GM23248 (cell line): ENCODE data around the gene TAF8. TPM values are rescaled to one million over a fixed set of nuclear protein-coding genes. Genes with fewer than 3 reads are reported as not detected.

Experiments used
- DNase-seq: peaks from one replicate; pipeline ENCODE4 v3.0.0-alpha.2; 2015
- H2AFZ ChIP-seq: fragments of 200-600 bp; sonication (generic); 2 replicates; pipeline ENCODE4 v1.6.1; 2016; ENCODE audit warnings: antibody characterized with exemption
- H3F3A ChIP-seq: fragments of 200-600 bp; sonication (generic); 2 replicates; pipeline ENCODE4 v1.6.1; 2016; ENCODE audit warnings: mild to moderate bottlenecking, antibody characterized with exemption, mixed run types; ENCODE audit not compliant: insufficient read depth
- H3K27ac ChIP-seq: fragments of 200-600 bp; sonication (generic); 2 replicates; pipeline ENCODE4 v1.5.1; 2016; ENCODE audit warnings: mild to moderate bottlenecking
- H3K27me3 ChIP-seq: fragments of 200-600 bp; sonication (generic); replicated peaks from 2 replicates; pipeline ENCODE4 v1.6.1; 2016; ENCODE audit warnings: mild to moderate bottlenecking; ENCODE audit not compliant: insufficient read depth
- H3K36me3 ChIP-seq: fragments of 200-600 bp; sonication (generic); 2 replicates; pipeline ENCODE4 v1.6.1; 2016; ENCODE audit warnings: low read depth, mild to moderate bottlenecking
- H3K4me1 ChIP-seq: fragments of 200-600 bp; sonication (generic); 2 replicates; pipeline ENCODE4 v1.6.1; 2016; ENCODE audit warnings: mild to moderate bottlenecking; ENCODE audit not compliant: insufficient read depth
- H3K4me2 ChIP-seq: fragments of 200-600 bp; sonication (generic); one replicate; pipeline ENCODE4 v1.6.1; 2016; ENCODE audit warnings: mild to moderate bottlenecking; ENCODE audit not compliant: unreplicated experiment
- H3K4me3 ChIP-seq: fragments of 200-600 bp; sonication (generic); 2 replicates; pipeline ENCODE4 v1.5.1; 2016; ENCODE audit warnings: mild to moderate bottlenecking
- H3K79me2 ChIP-seq: fragments of 200-600 bp; sonication (generic); 2 replicates; pipeline ENCODE4 v1.6.1; 2016; ENCODE audit warnings: mild to moderate bottlenecking; ENCODE audit not compliant: insufficient read depth
- H3K9ac ChIP-seq: fragments of 200-600 bp; sonication (generic); 2 replicates; pipeline ENCODE4 v1.6.1; 2016; ENCODE audit warnings: mild to moderate bottlenecking
- H3K9me2 ChIP-seq: fragments of 200-600 bp; sonication (generic); 2 replicates; pipeline ENCODE4 v1.6.1; 2016; ENCODE audit warnings: mixed run types, mild to moderate bottlenecking, moderate library complexity; ENCODE audit not compliant: insufficient read depth
- H3K9me3 ChIP-seq: fragments of 200-600 bp; sonication (generic); one replicate; pipeline ENCODE4 v1.6.1; 2017; ENCODE audit warnings: low read depth
- H4K20me1 ChIP-seq: fragments of 200-600 bp; sonication (generic); 2 replicates; pipeline ENCODE4 v1.6.0; 2016; ENCODE audit not compliant: insufficient read depth
- EZH2 ChIP-seq: fragments of 200-600 bp; sonication (generic); IDR thresholded peaks from 2 replicates; pipeline ENCODE4 v1.6.1; 2018; ENCODE audit warnings: antibody characterized with exemption, mild to moderate bottlenecking; ENCODE audit not compliant: insufficient read depth, poor library complexity, severe bottlenecking
- EZH2phosphoT487 ChIP-seq: fragments of 200-600 bp; sonication (generic); IDR thresholded peaks from 2 replicates; pipeline ENCODE4 v1.6.1; 2018; ENCODE audit warnings: antibody characterized with exemption, moderate library complexity, mild to moderate bottlenecking, low read depth; ENCODE audit not compliant: insufficient read depth
- WGBS, 2 experiments: methylation state at CpG; one replicate each; pipeline ENCODE4 v1.1.6; 2015 to 2017; ENCODE audit warnings: low lambda C conversion rate in 2 of 2, low coverage in 1 of 2; ENCODE audit errors: missing lambda C conversion rate in 2 of 2; 5-methylcytosine and 5-hydroxymethylcytosine counted together
- in situ Hi-C: fragments of 300-500 bp; cut with MboI; formaldehyde crosslinking; loops from 2 replicates; pipeline ENCODE4 v1.15.0; 2020
- polyA plus RNA-seq: library from polyadenylated mRNA; unstranded; fragments of >200 nt; fragmentation: Nextera tagmentation; extraction: Ambion mirVana; gene quantifications from 2 replicates; pipeline ENCODE4 v1.2.1, GENCODE V29; 2016
- small RNA-seq: library from RNA; depleted of rRNA; stranded (forward); fragments of <200 nt; gene quantifications from one replicate; pipeline ENCODE3, GENCODE V24; 2014; ENCODE audit warnings: low read depth, low replicate concordance
- total RNA-seq: library from RNA; depleted of rRNA; stranded (reverse); fragments of >200 nt; shearing (Covaris generic); gene quantifications from 2 replicates; pipeline ENCODE4 v1.2.3, GENCODE V29; 2014; rRNA removed

TAF8 gene
- total and polyA plus RNA-seq, 2 experiments from 2014 or later, result 7.4 to 8.6 TPM

DNA sequence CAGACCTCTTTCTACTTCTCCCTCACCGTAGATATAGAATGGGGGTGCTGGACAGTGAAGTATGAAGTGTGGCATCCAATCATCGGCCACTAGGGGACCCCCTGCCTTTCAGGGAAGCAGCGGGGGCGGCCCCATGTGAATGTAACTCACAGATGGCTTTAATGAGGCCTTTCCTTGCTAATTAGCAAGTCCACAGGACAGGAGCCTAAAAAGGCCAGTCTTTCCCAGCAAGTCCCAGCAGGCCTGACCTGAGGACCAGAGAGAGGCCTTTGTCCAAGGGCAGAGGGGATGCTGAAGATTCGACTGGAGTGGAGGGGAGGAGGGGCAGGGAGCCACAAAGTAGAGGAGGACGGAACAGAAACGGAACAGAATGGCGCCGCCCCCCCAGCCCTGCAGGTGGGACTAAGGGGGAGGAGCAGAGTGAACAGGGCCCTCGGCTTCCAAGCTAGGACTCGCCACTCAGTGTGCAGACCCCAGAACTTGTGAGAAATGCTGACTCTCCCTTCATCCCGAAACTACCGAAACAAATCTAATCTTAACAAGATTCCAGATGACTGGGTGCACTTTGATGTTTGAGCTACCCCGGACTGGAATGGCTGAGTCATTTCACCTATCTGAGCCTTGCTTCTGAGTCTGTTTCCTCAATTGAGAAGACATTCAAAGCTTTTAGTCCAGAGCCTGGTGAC, 86.3 kb downstream of the TAF8 start:
- H3K27me3 ChIP-seq, result no peaks in the 10 kb centered on the region
- H3K9me2 ChIP-seq, result no peaks in the 10 kb centered on the region
- peaks cover 39% of the 10 kb centered on the region for H3K4me1 ChIP-seq
- WGBS, 2 experiments, result 28 to 35% methylated on average over 12 to 14 of the region's 14 CpGs
- H3F3A ChIP-seq, result peaks cover 22% of the 10 kb centered on the region
- H3K9me3 ChIP-seq, result no peaks in the 10 kb centered on the region
- no peaks in the 10 kb centered on the region for H4K20me1 ChIP-seq
- in situ Hi-C loops, result no loop called here
- H3K36me3 ChIP-seq, result no peaks in the 10 kb centered on the region
- H2AFZ ChIP-seq, result peak overlapping the region; percentile 40; the same call in 1 of the 2 replicates
- H3K4me2 ChIP-seq, result peak overlapping the region; percentile 58
- TF ChIP-seq EZH2 (no peak), EZH2phosphoT487 (no peak)
- H3K4me3 ChIP-seq, result peak overlapping the region; percentile 35
- H3K79me2 ChIP-seq, result peaks cover 15% of the 10 kb centered on the region; the same call in 1 of the 2 replicates
- H3K27ac ChIP-seq, result peak overlapping the region; percentile 54
- H3K9ac ChIP-seq, result peak overlapping the region; percentile 49
- peak; percentile 82 for DNase-seq

Small RNAs within 50 kb of the gene (small RNA-seq; reads per million reads assigned to genes)
- not detected for gene RNU6-761P

Other genes starting within 250 kb of the TAF8 start
- gene USP49, start 155.1 kb upstream of the TAF8 start, total RNA-seq, result 0.97 and 2.4 TPM in 2 replicates
- gene USP49, start 155.1 kb upstream of the TAF8 start, polyA plus RNA-seq, result 0.70 and 1.2 TPM in 2 replicates
- 21.0 and 30.6 TPM in 2 replicates for gene MED20, start 129.4 kb upstream of the TAF8 start, total RNA-seq
- 24.2 and 25.5 TPM in 2 replicates for gene MED20, start 129.4 kb upstream of the TAF8 start, polyA plus RNA-seq
- gene BYSL, start 129.0 kb upstream of the TAF8 start, total RNA-seq, result 11.0 and 12.3 TPM in 2 replicates
- gene BYSL, start 129.0 kb upstream of the TAF8 start, polyA plus RNA-seq, result 28.0 and 30.2 TPM in 2 replicates
- gene CCND3, start 108.7 kb upstream of the TAF8 start, total RNA-seq, result 47.8 and 48.1 TPM in 2 replicates
- gene CCND3, start 108.7 kb upstream of the TAF8 start, polyA plus RNA-seq, result 70.7 and 73.6 TPM in 2 replicates
- 4.2 and 5.2 TPM in 2 replicates for gene C6orf132, start 92.1 kb downstream of the TAF8 start, total RNA-seq
- 2.8 and 3.2 TPM in 2 replicates for gene C6orf132, start 92.1 kb downstream of the TAF8 start, polyA plus RNA-seq
- not detected in 2 replicates for gene GUCA1A, start 122.8 kb downstream of the TAF8 start, total RNA-seq
- not detected in 2 replicates for gene GUCA1A, start 122.8 kb downstream of the TAF8 start, polyA plus RNA-seq
- gene GUCA1B, start 144.4 kb downstream of the TAF8 start, total RNA-seq, result 0.22 and 1.3 TPM in 2 replicates
- gene GUCA1B, start 144.4 kb downstream of the TAF8 start, polyA plus RNA-seq, result not detected in 2 replicates
- gene MRPS10, start 167.3 kb downstream of the TAF8 start, total RNA-seq, result 79.8 and 82.1 TPM in 2 replicates
- 60.6 and 65.1 TPM in 2 replicates for gene MRPS10, start 167.3 kb downstream of the TAF8 start, polyA plus RNA-seq